Activated CD4-positive, alpha-beta T cell treated with anti-CD3 and anti-CD28 coated beads for 4 hours (primary cell): Measurements from ENCODE around the gene MAPKAPK5.
"Not testable (repeated sequence)": the region's sequence is repeated elsewhere in the genome, so short reads cannot be mapped to it uniquely, and the experiment has no call there.

Experiments
- DNase-seq, 2 donors: peaks; one replicate each; pipeline ENCODE4 v3.0.0-alpha.2; 2020

The MAPKAPK5 gene

GRCh38 chr12:111841750-111842555 is at the start of gene MAPKAPK5:
TSS of gene MAPKAPK5 (plus strand) at chr12:111842228. CDS start at chr12:111842734, 506 bp downstream.
- DNase-seq, result peak; percentile 97 to 98

- no peak for DNase-seq
Observed at GRCh38 chr12:111792856-111793235, 49.2 kb upstream of the MAPKAPK5 start.

GRCh38 chr12:111798182-111798581 is 43.8 kb upstream of the MAPKAPK5 start:
- no peak for DNase-seq

- DNase-seq, result no peak
Observed at GRCh38 chr12:111799758-111800157, 42.3 kb upstream of the MAPKAPK5 start.

GRCh38 chr12:111803038-111803626 is 38.9 kb upstream of the MAPKAPK5 start:
- no peak for DNase-seq

GRCh38 chr12:111803851-111804250 is 38.2 kb upstream of the MAPKAPK5 start:
- DNase-seq, result no peak

GRCh38 chr12:111806304-111806703 is 35.7 kb upstream of the MAPKAPK5 start:
- DNase-seq, result no peak

- DNase-seq, result no peak
Observed at GRCh38 chr12:111807232-111807631, 34.8 kb upstream of the MAPKAPK5 start.

- DNase-seq, result peak; percentile 61
Observed at GRCh38 chr12:111812881-111813741, 28.9 kb upstream of the MAPKAPK5 start.

GRCh38 chr12:111816065-111816615 is 25.9 kb upstream of the MAPKAPK5 start:
- no peak for DNase-seq

GRCh38 chr12:111816898-111817297 is 25.1 kb upstream of the MAPKAPK5 start:
- DNase-seq, result not testable (repeated sequence)

GRCh38 chr12:111818340-111818739 is 23.7 kb upstream of the MAPKAPK5 start:
- DNase-seq, result no peak

- DNase-seq, result no peak
Observed at GRCh38 chr12:111819191-111820158, 22.6 kb upstream of the MAPKAPK5 start.

GRCh38 chr12:111820828-111821227 is 21.2 kb upstream of the MAPKAPK5 start:
- not testable (repeated sequence) for DNase-seq

- no peak for DNase-seq
Observed at GRCh38 chr12:111822886-111823285, 19.1 kb upstream of the MAPKAPK5 start.

- DNase-seq, result no peak
Observed at GRCh38 chr12:111823891-111824290, 18.1 kb upstream of the MAPKAPK5 start.

GRCh38 chr12:111824312-111824711 is 17.7 kb upstream of the MAPKAPK5 start:
- DNase-seq, result not testable (repeated sequence)

GRCh38 chr12:111825509-111825908 is 16.5 kb upstream of the MAPKAPK5 start:
- DNase-seq, result no peak

GRCh38 chr12:111826316-111826715 is 15.7 kb upstream of the MAPKAPK5 start:
- DNase-seq, result no peak

GRCh38 chr12:111826992-111827391 is 15.0 kb upstream of the MAPKAPK5 start:
- no peak for DNase-seq

- DNase-seq, result no peak
Observed at GRCh38 chr12:111827907-111828306, 14.1 kb upstream of the MAPKAPK5 start.
